Natural killer cell (primary cell): Measurements from ENCODE around the gene ELOVL3. TPM values are rescaled to one million over a fixed set of nuclear protein-coding genes. Genes with fewer than 3 reads are reported as not detected.

Experiments used
- ATAC-seq, 3 donors: fragments of 150-1000 bp in 2 of 3; fragments of 200-7000 bp in 1 of 3; cut with Tn5 transposase; 1 replicate in 1 of 3; 2 replicates in 2 of 3; pipeline ENCODE4 v1.10.0; 2021; ENCODE audit warnings: mild to moderate bottlenecking in 2 of 3, moderate library complexity in 2 of 3
- DNase-seq, 2 donors: peaks; one replicate each; pipeline versions ENCODE4 v3.0.0 to v3.0.0-alpha.2; 2013 to 2021; ENCODE audit warnings: mixed read lengths in 1 of 2
- H3K27ac ChIP-seq: one replicate; pipeline ENCODE4 v1.5.1; 2013; ENCODE audit warnings: mild to moderate bottlenecking, low read length
- H3K27me3 ChIP-seq: one replicate; pipeline ENCODE4 v1.6.1; 2013; ENCODE audit warnings: low read length; ENCODE audit not compliant: control insufficient read depth, insufficient read depth
- H3K36me3 ChIP-seq: one replicate; pipeline ENCODE4 v1.6.1; 2013; ENCODE audit warnings: low read length; ENCODE audit not compliant: control insufficient read depth, insufficient read depth
- H3K4me1 ChIP-seq: one replicate; pipeline ENCODE4 v1.6.1; 2013; ENCODE audit warnings: low read length; ENCODE audit not compliant: control insufficient read depth, insufficient read depth
- H3K4me3 ChIP-seq: one replicate; pipeline ENCODE4 v1.5.1; 2013; ENCODE audit warnings: low read length
- H3K9me3 ChIP-seq: one replicate; pipeline ENCODE4 v1.6.1; 2013; ENCODE audit warnings: low read length; ENCODE audit not compliant: control insufficient read depth, insufficient read depth
- H3K27ac Mint-ChIP-seq, 2 donors: one replicate each; pipeline ENCODE4 v1.8.0; 2022; ENCODE audit warnings: mild to moderate bottlenecking in 2 of 2, mixed read lengths in 2 of 2, moderate library complexity in 1 of 2
- H3K27me3 Mint-ChIP-seq, 2 donors: one replicate each; pipeline ENCODE4 v1.8.0; 2022; ENCODE audit warnings: low read depth in 2 of 2, mixed read lengths in 2 of 2
- H3K36me3 Mint-ChIP-seq: one replicate; pipeline ENCODE4 v1.8.0; 2022; ENCODE audit warnings: mixed read lengths
- H3K4me1 Mint-ChIP-seq, 2 donors: one replicate each; pipeline ENCODE4 v1.8.0; 2022; ENCODE audit warnings: mixed read lengths in 2 of 2
- H3K4me3 Mint-ChIP-seq: one replicate; pipeline ENCODE4 v1.8.0; 2022; ENCODE audit warnings: mild to moderate bottlenecking, moderate library complexity, mixed read lengths
- H3K9me3 Mint-ChIP-seq, 2 donors: one replicate each; pipeline ENCODE4 v1.8.0; 2022; ENCODE audit warnings: mixed read lengths in 2 of 2
- WGBS: methylation state at CpG from one replicate; pipeline ENCODE4 v1.1.7; 2013; ENCODE audit warnings: missing lambda C conversion rate; ENCODE audit not compliant: insufficient coverage; 5-methylcytosine and 5-hydroxymethylcytosine counted together
- intact Hi-C: fragments of 100-400 bp; cut with micrococcal nuclease; formaldehyde crosslinking; loops from one replicate; pipeline ENCODE4 v1.14.2; 2022
- total RNA-seq, 4 donors: library from RNA; stranded (reverse); fragments of 120-200 nt in 1 of 4; gene quantifications; one replicate each; pipeline versions ENCODE4 v1.2.3 to v1.2.4, GENCODE V29; 2013 to 2022
- TF ChIP-seq, protein P1 (sequence below): fragments of 200-600 bp; IDR thresholded peaks from one replicate; pipeline ENCODE4 v1.8.0; 2022; ENCODE audit warnings: antibody characterized with exemption

ELOVL3 gene
- total RNA-seq, 3 donors from 2014 or later (not counting 1 experiment from before 2014, with no cell fraction given): not detected

DNA sequence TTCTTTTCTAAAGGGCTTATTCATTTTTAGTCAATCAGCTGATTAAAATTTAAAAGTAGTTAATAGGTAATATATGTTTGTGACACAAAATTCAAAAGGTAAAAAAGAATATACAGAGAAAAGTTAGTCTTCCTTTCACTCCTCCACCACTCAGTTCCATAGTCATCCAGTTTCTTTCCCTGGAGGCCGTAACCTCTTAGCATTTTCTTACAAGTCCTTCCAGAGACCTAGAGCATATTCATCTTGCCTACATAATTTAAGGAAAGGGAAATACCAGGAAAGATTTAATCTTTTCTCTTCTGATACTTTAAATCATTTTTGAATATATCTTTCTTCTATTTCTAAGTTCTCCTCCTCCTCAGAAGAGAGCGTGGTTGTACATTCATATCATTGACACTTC lies 29.3 kb downstream of the ELOVL3 start:
- no peaks in the 10 kb centered on the region for H3K27me3 ChIP-seq

GRCh38 chr10:102261196-102261595 lies 35.1 kb downstream of the ELOVL3 start:
- Histone ChIP-seq H3K4me3 (no peak overlapping the region), H3K9me3 (no peaks in the 10 kb centered on the region), H3K36me3 (peaks cover 36% of the 10 kb centered on the region), H3K27ac (no peak overlapping the region), H3K27me3 (no peaks in the 10 kb centered on the region), H3K4me1 (no peaks in the 10 kb centered on the region)
- H3K9me3 Mint-ChIP-seq: no peaks in the 10 kb centered on the region
- peaks cover 7% of the 10 kb centered on the region for H3K36me3 Mint-ChIP-seq
- intact Hi-C loops: no loop called here
- H3K27me3 Mint-ChIP-seq: no peaks in the 10 kb centered on the region
- no peak for ATAC-seq
- no peak overlapping the region for H3K27ac Mint-ChIP-seq
- no peak for DNase-seq
- no peak overlapping the region for H3K4me3 Mint-ChIP-seq
- H3K4me1 Mint-ChIP-seq: peaks cover 29 to 30% of the 10 kb centered on the region in 2 donors
- TF ChIP-seq, protein P1, sequence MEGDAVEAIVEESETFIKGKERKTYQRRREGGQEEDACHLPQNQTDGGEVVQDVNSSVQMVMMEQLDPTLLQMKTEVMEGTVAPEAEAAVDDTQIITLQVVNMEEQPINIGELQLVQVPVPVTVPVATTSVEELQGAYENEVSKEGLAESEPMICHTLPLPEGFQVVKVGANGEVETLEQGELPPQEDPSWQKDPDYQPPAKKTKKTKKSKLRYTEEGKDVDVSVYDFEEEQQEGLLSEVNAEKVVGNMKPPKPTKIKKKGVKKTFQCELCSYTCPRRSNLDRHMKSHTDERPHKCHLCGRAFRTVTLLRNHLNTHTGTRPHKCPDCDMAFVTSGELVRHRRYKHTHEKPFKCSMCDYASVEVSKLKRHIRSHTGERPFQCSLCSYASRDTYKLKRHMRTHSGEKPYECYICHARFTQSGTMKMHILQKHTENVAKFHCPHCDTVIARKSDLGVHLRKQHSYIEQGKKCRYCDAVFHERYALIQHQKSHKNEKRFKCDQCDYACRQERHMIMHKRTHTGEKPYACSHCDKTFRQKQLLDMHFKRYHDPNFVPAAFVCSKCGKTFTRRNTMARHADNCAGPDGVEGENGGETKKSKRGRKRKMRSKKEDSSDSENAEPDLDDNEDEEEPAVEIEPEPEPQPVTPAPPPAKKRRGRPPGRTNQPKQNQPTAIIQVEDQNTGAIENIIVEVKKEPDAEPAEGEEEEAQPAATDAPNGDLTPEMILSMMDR: no peak

More for the DNA sequence above, 29.3 kb downstream of the ELOVL3 start:
- Mint-ChIP-seq H3K4me1 (peaks cover 0 to 4% of the 10 kb centered on the region in 2 donors), H3K27me3 (no peaks in the 10 kb centered on the region), H3K36me3 (peaks cover 7% of the 10 kb centered on the region), H3K27ac (no peak overlapping the region), H3K9me3 (no peaks in the 10 kb centered on the region), H3K4me3 (no peak overlapping the region)
- intact Hi-C loops: no loop called here
- Histone ChIP-seq H3K36me3 (peaks cover 11% of the 10 kb centered on the region), H3K4me3 (no peak overlapping the region), H3K27ac (no peak overlapping the region), H3K4me1 (no peaks in the 10 kb centered on the region), H3K9me3 (no peaks in the 10 kb centered on the region)
- DNase-seq (no peak), ATAC-seq (no peak)
- 80% methylated on average over 1 of the region's 2 CpGs for whole genome bisulfite sequencing
- TF ChIP-seq, protein P1: no peak

DNA sequence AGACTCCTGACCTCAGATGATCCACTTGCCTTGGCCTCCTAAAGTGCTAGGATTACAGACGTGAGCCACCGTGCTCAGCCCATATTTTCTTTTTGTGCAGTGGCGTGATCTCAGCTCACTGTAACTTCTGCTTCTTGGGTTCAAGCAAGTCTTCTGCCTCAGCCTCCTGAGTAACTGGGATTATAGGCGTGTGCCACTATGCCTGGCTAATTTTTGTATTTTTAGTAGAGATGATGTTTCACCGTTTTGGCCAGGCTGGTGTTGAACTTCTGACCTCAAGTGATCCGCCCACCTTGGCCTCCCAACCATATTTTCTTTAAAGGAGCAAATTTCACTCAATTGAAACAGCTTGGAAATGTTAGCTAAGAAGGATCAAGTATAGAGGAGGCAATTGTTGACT lies 35.7 kb downstream of the ELOVL3 start:
- H3K4me1 Mint-ChIP-seq: peaks cover 36% of the 10 kb centered on the region in 2 donors
- H3K36me3 Mint-ChIP-seq: peaks cover 7% of the 10 kb centered on the region
- H3K27ac Mint-ChIP-seq: no peak overlapping the region
- no peaks in the 10 kb centered on the region for H3K27me3 Mint-ChIP-seq
- H3K4me3 ChIP-seq: no peak overlapping the region
- H3K4me1 ChIP-seq: no peaks in the 10 kb centered on the region
- no peak overlapping the region for H3K4me3 Mint-ChIP-seq
- H3K27ac ChIP-seq: no peak overlapping the region
- intact Hi-C loops: no loop called here
- no peak for DNase-seq
- 98% methylated on average over 5 of the region's 6 CpGs for WGBS
- ATAC-seq: no peak
- TF ChIP-seq, protein P1: no peak
- H3K27me3 ChIP-seq: no peaks in the 10 kb centered on the region
- no peaks in the 10 kb centered on the region for H3K9me3 ChIP-seq
- no peaks in the 10 kb centered on the region for H3K9me3 Mint-ChIP-seq
- peaks cover 36% of the 10 kb centered on the region for H3K36me3 ChIP-seq

- Histone ChIP-seq H3K36me3 (peaks cover 36% of the 10 kb centered on the region), H3K27me3 (no peaks in the 10 kb centered on the region), H3K4me3 (no peak overlapping the region), H3K27ac (no peak overlapping the region), H3K9me3 (no peaks in the 10 kb centered on the region), H3K4me1 (no peaks in the 10 kb centered on the region)
- H3K27ac Mint-ChIP-seq: no peak overlapping the region
- peaks cover 46% of the 10 kb centered on the region in 2 donors for H3K4me1 Mint-ChIP-seq
- intact Hi-C loops: no loop called here
- H3K4me3 Mint-ChIP-seq: no peak overlapping the region
- H3K9me3 Mint-ChIP-seq: no peaks in the 10 kb centered on the region
- no peaks in the 10 kb centered on the region for H3K27me3 Mint-ChIP-seq
- ATAC-seq (no peak), DNase-seq (no peak)
- TF ChIP-seq, protein P1: no peak
- peaks cover 7% of the 10 kb centered on the region for H3K36me3 Mint-ChIP-seq
- WGBS: 99% methylated on average over 4 of the region's 4 CpGs
Observed at GRCh38 chr10:102262744-102263370, 36.8 kb downstream of the ELOVL3 start.
